ENCODE data around the gene WWP2. TPM values are rescaled to one million over a fixed set of nuclear protein-coding genes. Genes with fewer than 3 reads are reported as not detected.

WWP2 gene
- total and polyA plus RNA-seq, 11 donors: 8.4 to 33.2 (median 23.5) TPM

DNA sequence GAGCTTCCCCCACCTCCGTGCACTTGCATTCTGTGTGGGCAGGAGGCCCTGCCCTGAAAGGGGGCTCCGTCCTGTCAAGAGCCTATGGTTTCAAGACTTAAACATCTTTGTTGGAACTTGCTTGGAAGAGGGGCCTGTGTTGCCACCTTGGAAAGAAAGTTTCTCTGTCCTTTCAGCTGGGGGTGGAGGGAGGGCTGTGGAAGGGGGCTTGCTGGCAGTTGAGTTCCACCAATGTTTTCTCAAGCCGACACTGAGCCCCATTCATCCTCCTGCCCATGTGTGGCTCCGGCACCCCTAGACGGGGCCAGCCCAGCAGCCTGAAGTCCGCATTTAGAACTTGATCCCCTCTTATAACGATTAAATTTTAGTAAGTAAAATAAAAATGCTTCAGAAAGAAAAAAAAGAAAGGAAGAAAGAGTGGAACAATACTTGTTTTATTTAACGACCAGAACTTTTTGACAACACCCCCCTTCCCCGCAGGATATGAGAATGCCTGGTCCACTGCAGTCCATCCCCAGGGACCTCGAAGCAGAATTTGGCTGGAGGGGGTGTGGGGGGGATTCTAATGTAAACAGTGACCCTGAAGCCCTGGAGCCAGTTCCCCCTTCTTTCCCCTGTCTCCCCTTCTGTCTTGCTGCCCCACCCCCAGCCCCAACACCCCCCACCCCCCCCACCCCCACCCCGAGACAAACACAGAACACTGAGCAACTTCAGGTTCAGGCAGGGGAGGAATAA lies 162.1 kb downstream of the WWP2 start:
- no peak for ATAC-seq

DNA sequence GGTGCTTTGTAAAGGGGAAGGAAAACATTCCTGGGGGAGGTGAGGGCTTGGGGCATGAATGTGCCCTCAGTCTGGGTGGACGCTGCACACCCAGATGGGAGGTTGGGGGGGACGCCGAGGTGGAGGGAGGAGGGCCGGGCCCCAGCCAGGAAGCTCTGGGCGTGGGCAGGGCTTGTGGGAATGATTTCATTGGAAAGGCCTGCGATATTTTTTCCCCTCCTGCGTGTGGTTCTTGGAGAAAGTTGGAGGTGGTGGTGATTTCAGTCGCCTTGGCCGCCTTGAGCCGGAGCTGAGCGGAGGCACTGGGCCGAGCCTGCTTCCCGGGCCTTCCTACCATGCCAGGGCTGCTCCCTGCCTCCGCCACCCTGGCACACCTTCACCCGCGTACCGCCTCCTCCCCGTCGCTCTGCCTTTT lies 162.7 kb downstream of the WWP2 start:
- peak; percentile 56 to 85 (median 82) for ATAC-seq
- peak; percentile 74 to 83 (median 81) for DNase-seq
- no peaks in the 10 kb centered on the region for H3K27me3 ChIP-seq
- intact Hi-C loops (cut with DNase I): loop anchor here in 4 of 10 donors (1.0 to 10.0 kb wide), 4 partner anchors 60 to 127 kb away; no protein-coding TSS in a partner anchor
- peak overlapping the region in 10 of 12 donors; percentile 36 to 61 (median 47) for H3K4me3 ChIP-seq
- H3K9me3 ChIP-seq: no peaks in the 10 kb centered on the region
- peak in 1 of 2 donors; percentile 69 for TF ChIP-seq POLR2A (IDR thresholded peaks at IDR 0.05)
- TF ChIP-seq, protein P1, sequence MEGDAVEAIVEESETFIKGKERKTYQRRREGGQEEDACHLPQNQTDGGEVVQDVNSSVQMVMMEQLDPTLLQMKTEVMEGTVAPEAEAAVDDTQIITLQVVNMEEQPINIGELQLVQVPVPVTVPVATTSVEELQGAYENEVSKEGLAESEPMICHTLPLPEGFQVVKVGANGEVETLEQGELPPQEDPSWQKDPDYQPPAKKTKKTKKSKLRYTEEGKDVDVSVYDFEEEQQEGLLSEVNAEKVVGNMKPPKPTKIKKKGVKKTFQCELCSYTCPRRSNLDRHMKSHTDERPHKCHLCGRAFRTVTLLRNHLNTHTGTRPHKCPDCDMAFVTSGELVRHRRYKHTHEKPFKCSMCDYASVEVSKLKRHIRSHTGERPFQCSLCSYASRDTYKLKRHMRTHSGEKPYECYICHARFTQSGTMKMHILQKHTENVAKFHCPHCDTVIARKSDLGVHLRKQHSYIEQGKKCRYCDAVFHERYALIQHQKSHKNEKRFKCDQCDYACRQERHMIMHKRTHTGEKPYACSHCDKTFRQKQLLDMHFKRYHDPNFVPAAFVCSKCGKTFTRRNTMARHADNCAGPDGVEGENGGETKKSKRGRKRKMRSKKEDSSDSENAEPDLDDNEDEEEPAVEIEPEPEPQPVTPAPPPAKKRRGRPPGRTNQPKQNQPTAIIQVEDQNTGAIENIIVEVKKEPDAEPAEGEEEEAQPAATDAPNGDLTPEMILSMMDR (IDR thresholded peaks at IDR 0.05): no peak
- peaks cover 0 to 38% (median 6%) of the 10 kb centered on the region in 9 donors for H3K36me3 ChIP-seq
- 36 to 65% (median 56%) methylated on average over 19 of the region's 19 CpGs for WGBS, 4 donors
- peak overlapping the region; percentile 76 to 92 (median 82) for H3K27ac ChIP-seq
- peaks cover 5 to 71% (median 37%) of the 10 kb centered on the region in 12 donors for H3K4me1 ChIP-seq

More for the DNA sequence above, 162.1 kb downstream of the WWP2 start:
- Histone ChIP-seq H3K27me3 (no peaks in the 10 kb centered on the region), H3K4me3 (peak overlapping the region in 2 of 12 donors; percentile 59 to 61), H3K27ac (peak overlapping the region in 11 of 12 donors; percentile 35 to 92 (median 82)), H3K9me3 (no peaks in the 10 kb centered on the region), H3K4me1 (peaks cover 5 to 65% (median 35%) of the 10 kb centered on the region in 12 donors), H3K36me3 (peaks cover 0 to 32% (median under 1%) of the 10 kb centered on the region in 9 donors)
- no peak for DNase-seq
- intact Hi-C loops (cut with DNase I): loop anchor here in 3 of 10 donors (1.0 to 10.0 kb wide), 2 partner anchors 59 to 63 kb away; no protein-coding TSS in a partner anchor
- WGBS, 4 donors: 60 to 70% (median 62%) methylated on average over 10 to 11 of the region's 11 CpGs
- TF ChIP-seq POLR2A (IDR thresholded peaks at IDR 0.05): no peak
- TF ChIP-seq, protein P1 (IDR thresholded peaks at IDR 0.05): no peak

DNA sequence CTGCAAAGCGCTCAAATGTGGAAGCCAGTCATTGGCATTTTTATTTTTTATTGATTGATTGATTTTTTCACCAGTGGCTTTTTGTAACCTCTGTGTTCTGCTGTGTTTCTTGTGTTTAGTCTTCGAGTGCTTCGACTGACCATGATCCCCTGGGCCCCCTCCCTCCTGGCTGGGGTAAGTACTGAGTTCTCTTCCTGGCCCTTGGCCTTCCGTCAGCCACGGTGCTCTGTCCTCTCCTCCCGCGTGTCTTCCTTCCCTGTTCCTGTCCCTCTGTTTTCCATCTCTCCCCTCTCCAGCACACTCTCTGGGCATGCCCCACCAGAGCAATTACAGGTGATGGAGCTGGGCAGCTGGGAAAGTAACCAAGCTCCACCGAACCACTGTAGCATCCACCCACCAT lies 163.2 kb downstream of the WWP2 start:
- Histone ChIP-seq H3K9me3 (no peaks in the 10 kb centered on the region), H3K4me1 (peaks cover 5 to 76% (median 40%) of the 10 kb centered on the region in 12 donors), H3K27ac (peak overlapping the region; percentile 76 to 92 (median 82)), H3K36me3 (peaks cover 0 to 43% (median 10%) of the 10 kb centered on the region in 9 donors), H3K27me3 (no peaks in the 10 kb centered on the region), H3K4me3 (peak overlapping the region in 11 of 12 donors; percentile 4 to 61 (median 46))
- TF ChIP-seq, protein P1 (IDR thresholded peaks at IDR 0.05): no peak
- no peak for TF ChIP-seq POLR2A (IDR thresholded peaks at IDR 0.05)
- ATAC-seq (no peak), DNase-seq (peak in 1 of 5 donors; percentile 44)
- intact Hi-C loops (cut with DNase I): loop anchor here in 3 of 10 donors (5.0 to 10.0 kb wide), 3 partner anchors 61 to 128 kb away; no protein-coding TSS in a partner anchor
- WGBS, 4 donors: 43 to 53% (median 49%) methylated on average over 8 of the region's 8 CpGs

DNA sequence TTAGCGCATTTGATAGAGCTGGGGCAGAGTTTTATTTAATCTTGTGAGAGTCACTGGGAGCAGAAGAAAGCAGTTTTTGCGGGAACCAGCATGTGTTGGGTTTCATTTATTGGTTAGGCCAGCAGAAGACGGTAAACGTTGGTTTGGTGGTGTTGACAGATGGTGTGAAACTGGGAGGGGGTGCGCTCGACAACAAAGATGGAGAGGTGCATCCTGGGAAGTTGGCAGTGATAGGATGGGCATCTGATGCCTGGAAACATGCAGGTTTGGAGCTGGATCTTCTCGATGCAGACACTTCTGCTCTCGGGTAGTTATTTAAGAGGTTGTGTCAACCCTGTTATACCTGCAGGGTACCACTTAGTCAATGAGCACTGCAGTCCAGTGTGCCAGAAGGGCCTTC lies 164.1 kb downstream of the WWP2 start:
- peak overlapping the region in 8 of 12 donors; percentile 37 to 61 (median 48) for H3K4me3 ChIP-seq
- H3K9me3 ChIP-seq: no peaks in the 10 kb centered on the region
- ATAC-seq: no peak
- intact Hi-C loops (cut with DNase I): loop anchor here in 4 of 10 donors (1.0 to 10.0 kb wide), 4 partner anchors 27 to 129 kb away; no protein-coding TSS in a partner anchor
- peak overlapping the region in 10 of 12 donors; percentile 67 to 92 (median 83) for H3K27ac ChIP-seq
- no peaks in the 10 kb centered on the region for H3K27me3 ChIP-seq
- TF ChIP-seq, protein P1 (IDR thresholded peaks at IDR 0.05): no peak
- no peak for TF ChIP-seq POLR2A (IDR thresholded peaks at IDR 0.05)
- WGBS, 4 donors: 86 to 93% (median 89%) methylated on average over 8 of the region's 8 CpGs
- peaks cover 5 to 71% (median 38%) of the 10 kb centered on the region in 12 donors for H3K4me1 ChIP-seq
- peaks cover 0 to 52% (median 20%) of the 10 kb centered on the region in 9 donors for H3K36me3 ChIP-seq
- DNase-seq: no peak
